IMR-90 (cell line): ENCODE data around the gene ZBTB7B. TPM values are rescaled to one million over a fixed set of nuclear protein-coding genes. Genes with fewer than 3 reads are reported as not detected.

Source experiments
- ATAC-seq: fragments of 200-7000 bp; cut with Tn5 transposase; 2 replicates; pipeline ENCODE4 v1.9.1; 2020; ENCODE audit warnings: low read depth, mild to moderate bottlenecking, moderate library complexity
- BruUV-seq: library from RNA; stranded (reverse); fragments of 400-500 nt; replicated peaks from 2 replicates; lab custom pipeline; 2021; lab: Mats Ljungman, UMichigan
- CTCF ChIA-PET: fragments of 300-600 bp; formaldehyde crosslinking; extraction: SDS; loops from one replicate; lab custom pipeline; 2021; ENCODE audit warnings: antibody characterized with exemption; lab: Yijun Ruan, JAX
- POLR2A ChIA-PET: fragments of 300-600 bp; sonication (Branson Sonifier 250); formaldehyde crosslinking; loops from one replicate; lab custom pipeline; 2022; ENCODE audit warnings: antibody characterized with exemption; ENCODE audit not compliant: unreplicated experiment; lab: Charles Lee
- DNase-seq: peaks from one replicate; pipeline ENCODE4 v3.0.0; 2013
- H2AFZ ChIP-seq: replicated peaks from 2 replicates; pipeline ENCODE3; 2013; ENCODE audit warnings: low read length, mild to moderate bottlenecking; ENCODE audit not compliant: poor library complexity
- H2AK5ac ChIP-seq: 2 replicates; pipeline ENCODE4 v1.6.1; 2013; ENCODE audit warnings: low read depth, low read length, inconsistent platforms
- H2AK9ac ChIP-seq: replicated peaks from 2 replicates; pipeline ENCODE3; 2013; ENCODE audit warnings: mild to moderate bottlenecking, low read depth, low read length, moderate library complexity; ENCODE audit not compliant: poor library complexity
- H2BK120ac ChIP-seq: 2 replicates; pipeline ENCODE4 v1.6.1; 2013; ENCODE audit warnings: low read depth, low read length, inconsistent platforms
- H2BK15ac ChIP-seq: 3 replicates; pipeline ENCODE4 v1.6.1; 2013; ENCODE audit warnings: low read depth, low read length, inconsistent platforms
- H2BK20ac ChIP-seq: 2 replicates; pipeline ENCODE4 v1.6.1; 2013; ENCODE audit warnings: low read depth, mild to moderate bottlenecking, inconsistent platforms, low read length, moderate library complexity
- H2BK5ac ChIP-seq: 2 replicates; pipeline ENCODE4 v1.6.1; 2013; ENCODE audit warnings: mild to moderate bottlenecking, low read depth, low read length, inconsistent platforms; ENCODE audit not compliant: poor library complexity, severe bottlenecking
- H3K14ac ChIP-seq: replicated peaks from 2 replicates; pipeline ENCODE4 v1.6.1; 2013; ENCODE audit warnings: low read depth, low read length, inconsistent platforms
- H3K18ac ChIP-seq: 2 replicates; pipeline ENCODE4 v1.6.1; 2013; ENCODE audit warnings: low read depth, low read length, control low read depth
- H3K23ac ChIP-seq: 2 replicates; pipeline ENCODE4 v1.6.1; 2013; ENCODE audit warnings: low read depth, low read length, inconsistent platforms
- H3K27ac ChIP-seq: 2 replicates; pipeline ENCODE4 v1.5.1; 2013; ENCODE audit warnings: mild to moderate bottlenecking, control low read depth, low read length; ENCODE audit not compliant: insufficient read depth
- H3K27me3 ChIP-seq: 2 replicates; pipeline ENCODE4 v1.6.1; 2013; ENCODE audit warnings: low read length; ENCODE audit not compliant: control insufficient read depth, insufficient read depth
- H3K36me3 ChIP-seq: 2 replicates; pipeline ENCODE4 v1.6.1; 2013; ENCODE audit warnings: low read length, mixed read lengths; ENCODE audit not compliant: control insufficient read depth, insufficient read depth
- H3K4ac ChIP-seq: 2 replicates; pipeline ENCODE4 v1.6.1; 2013; ENCODE audit warnings: low read depth, low read length, inconsistent platforms
- H3K4me1 ChIP-seq: 2 replicates; pipeline ENCODE4 v1.6.1; 2013; ENCODE audit warnings: low read length, mixed read lengths; ENCODE audit not compliant: control insufficient read depth, insufficient read depth
- H3K4me2 ChIP-seq: 2 replicates; pipeline ENCODE4 v1.6.1; 2013; ENCODE audit warnings: low read depth, mild to moderate bottlenecking, control low read depth, low read length, moderate library complexity
- H3K4me3 ChIP-seq: 2 replicates; pipeline ENCODE4 v1.5.1; 2013; ENCODE audit warnings: low read depth, mild to moderate bottlenecking, control low read depth, low read length, moderate library complexity; ENCODE audit not compliant: insufficient read depth
- H3K56ac ChIP-seq: 2 replicates; pipeline ENCODE4 v1.6.1; 2013; ENCODE audit warnings: low read length, inconsistent platforms; ENCODE audit not compliant: insufficient read depth; ENCODE audit errors: extremely low read depth
- H3K79me1 ChIP-seq, 2 experiments: 2 replicates each; pipeline ENCODE4 v1.6.1; 2013; ENCODE audit warnings: low read length in 2 of 2, inconsistent platforms in 1 of 2, low read depth in 1 of 2
- H3K9ac ChIP-seq: 2 replicates; pipeline ENCODE4 v1.6.1; 2013; ENCODE audit warnings: low read depth, low read length, control low read depth
- H3K9me1 ChIP-seq: 2 replicates; pipeline ENCODE4 v1.6.1; 2013; ENCODE audit warnings: low read length, inconsistent platforms; ENCODE audit not compliant: insufficient read depth
- H3K9me3 ChIP-seq: 2 replicates; pipeline ENCODE4 v1.6.1; 2013; ENCODE audit warnings: low read length; ENCODE audit not compliant: control insufficient read depth, insufficient read depth
- H4K20me1 ChIP-seq: 2 replicates; pipeline ENCODE4 v1.6.1; 2013; ENCODE audit warnings: low read length, inconsistent platforms; ENCODE audit not compliant: insufficient read depth
- H4K5ac ChIP-seq: 2 replicates; pipeline ENCODE4 v1.6.1; 2013; ENCODE audit warnings: mild to moderate bottlenecking, low read depth, low read length, control low read depth
- H4K8ac ChIP-seq, 2 experiments: 2 replicates each; pipeline ENCODE4 v1.6.1; 2013; ENCODE audit warnings: low read depth in 2 of 2, low read length in 2 of 2, control low read depth in 1 of 2, inconsistent platforms in 1 of 2
- H4K91ac ChIP-seq: 2 replicates; pipeline ENCODE4 v1.6.1; 2013; ENCODE audit warnings: low read depth, low read length, inconsistent platforms; ENCODE audit not compliant: insufficient read depth
- BHLHE40 ChIP-seq: fragments of 150-350 bp; IDR thresholded peaks from 2 replicates; pipeline ENCODE4 v1.6.1; 2016; ENCODE audit warnings: mild to moderate bottlenecking, low read depth, low read length
- POLR2A ChIP-seq: IDR thresholded peaks from 2 replicates; pipeline ENCODE4 v1.6.1; 2012; ENCODE audit warnings: mild to moderate bottlenecking, low read depth, low read length
- RAD21 ChIP-seq: IDR thresholded peaks from 2 replicates; pipeline ENCODE4 v1.6.1; 2012; ENCODE audit warnings: low read length, improper control_type of control experiment
- SMC3 ChIP-seq: fragments of 150-350 bp; IDR thresholded peaks from 2 replicates; pipeline ENCODE4 v1.6.1; 2016; ENCODE audit warnings: low read depth, mild to moderate bottlenecking, antibody characterized with exemption, low read length, moderate library complexity
- WGBS, 2 experiments: methylation state at CpG; one replicate each; pipeline versions ENCODE4 v1.1.5 to v1.1.7; 2013; ENCODE audit warnings: missing lambda C conversion rate in 2 of 2; ENCODE audit not compliant: insufficient read length in 1 of 2; ENCODE audit errors: extremely low coverage in 2 of 2; 5-methylcytosine and 5-hydroxymethylcytosine counted together
- dilution Hi-C: fragments of 300-500 bp; cut with HindIII; formaldehyde crosslinking; loops from one replicate; pipeline ENCODE4 v1.14.3; 2018; ENCODE audit warnings: low sequenced_read_pairs; ENCODE audit not compliant: unreplicated experiment
- in situ Hi-C: fragments of 300-500 bp; cut with MboI; formaldehyde crosslinking; loops from 3 replicates; pipeline ENCODE4 v1.14.3; 2019; ENCODE audit warnings: low sequenced_read_pairs, inconsistent platforms, mixed read lengths
- intact Hi-C: fragments of 100-400 bp; cut with micrococcal nuclease; formaldehyde crosslinking; loops from 2 replicates; pipeline ENCODE4 v1.10.0; 2022
- polyA plus RNA-seq, 3 experiments: library from polyadenylated mRNA; depleted of rRNA; stranded (reverse); fragments of >200 nt; gene quantifications; 2 replicates each; pipeline ENCODE4 v1.2.3, GENCODE V29; 2012; ENCODE audit warnings: low replicate concordance in 1 of 3
- total RNA-seq: library from RNA; depleted of rRNA; stranded (reverse); fragments of >200 nt; gene quantifications from 2 replicates; pipeline ENCODE4 v1.2.3, GENCODE V29; 2012
- TF ChIP-seq, protein P1 (sequence below): fragments of 150-350 bp; IDR thresholded peaks from 2 replicates; pipeline ENCODE4 v1.6.1; 2017; ENCODE audit warnings: mild to moderate bottlenecking, antibody characterized with exemption, low read length, low read depth
- TF ChIP-seq, protein P2 (sequence below): conservative IDR thresholded peaks from 2 replicates; pipeline ENCODE4 v1.5.1; 2012; ENCODE audit warnings: mild to moderate bottlenecking, low read depth, low read length, improper control_type of control experiment

Gene ZBTB7B
- total and polyA plus RNA-seq, 2 of the 4 experiments (the other 2 are of a cell fraction) = 7.7 to 17.4 TPM

DNA sequence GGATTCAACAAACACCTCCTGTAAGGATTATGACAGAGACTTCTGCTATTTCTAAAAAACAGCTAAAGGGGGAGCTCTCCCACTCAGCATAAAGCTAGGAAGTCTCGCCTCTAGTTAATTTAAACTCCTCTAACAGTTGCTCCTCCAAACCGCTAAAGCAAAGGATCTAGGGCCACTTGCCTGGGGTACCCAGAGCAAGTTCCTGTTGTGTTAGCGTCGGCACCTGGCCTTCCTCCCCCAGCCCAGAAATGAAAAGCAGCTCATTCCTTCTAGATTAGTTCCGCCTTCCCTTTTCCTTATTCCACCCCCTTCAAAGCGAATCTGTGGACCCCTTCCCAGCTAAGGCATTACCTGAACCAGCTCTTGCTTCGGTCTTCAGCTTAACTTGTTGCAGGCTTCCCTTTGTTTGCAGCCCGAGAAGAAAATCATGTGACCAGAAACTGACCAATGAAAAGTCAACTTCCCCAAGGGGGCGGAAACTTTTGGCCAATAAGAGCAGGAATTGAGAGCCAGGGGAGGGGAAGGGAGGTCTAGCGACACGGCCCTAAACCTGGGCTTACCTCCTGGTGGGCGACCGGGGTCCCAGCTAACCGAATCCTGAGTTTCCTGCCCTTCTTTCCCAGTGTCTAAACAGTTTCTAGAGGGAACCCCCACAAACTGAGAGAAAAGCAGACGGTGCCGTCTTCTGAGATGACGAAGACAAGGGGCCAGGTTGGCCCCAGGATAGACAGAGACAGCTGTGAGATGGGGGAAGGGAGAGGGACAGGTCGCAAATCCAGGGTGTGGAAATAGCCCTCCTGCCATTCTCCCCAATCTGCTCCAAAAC is 46.7 kb upstream of the ZBTB7B start, which contains the start of gene PBXIP1:
Gene PBXIP1, minus strand, starts transcription at position 382 of the 826 bp plus-strand sequence. CDS start 2,378 bp downstream, outside the sequence.
- in situ Hi-C loops (loop anchor here (10.0 kb wide), 1 partner anchor 99 kb away; the partner anchor contains the start of gene ADAM15), intact Hi-C loops (loop anchor here (1.0 to 5.0 kb wide), 2 partner anchors 61 to 106 kb away; partner anchors contain the start of gene EFNA4), dilution Hi-C loops (no loop called here)
- peak within 1 kb of the TSS; percentile 71 to 85 for H4K8ac ChIP-seq
- H3K14ac ChIP-seq = peak within 1 kb of the TSS; percentile 20
- peaks cover 9% of the 10 kb centered on the region for H3K9me1 ChIP-seq
- peak within 1 kb of the TSS; percentile 33; the same call in 1 of the 2 replicates for H4K91ac ChIP-seq
- H3K79me1 ChIP-seq = peaks cover 15 to 55% of the 10 kb centered on the region in 2 experiments; a peak in 3 of 4 replicates
- H3K56ac ChIP-seq = peak within 1 kb of the TSS; percentile 45; the same call in 1 of the 2 replicates
- H3K9ac ChIP-seq = peak within 1 kb of the TSS; percentile 81
- peak within 1 kb of the TSS; percentile 73 for H3K4ac ChIP-seq
- 0% methylated on average over 4 of the region's 18 CpGs; no CpG with 5 or more reads in 1 of the 2 experiments for WGBS, 2 experiments
- H3K36me3 ChIP-seq = peaks cover 15% of the 10 kb centered on the region
- no TSS peak for BruUV-seq
- H2BK20ac ChIP-seq = no peak within 1 kb of the TSS
- H4K20me1 ChIP-seq = peaks cover 17% of the 10 kb centered on the region
- H3K18ac ChIP-seq = no peak within 1 kb of the TSS
- peak within 1 kb of the TSS; percentile 35; the same call in 1 of the 2 replicates for H2AK5ac ChIP-seq
- TF ChIP-seq, protein P1, sequence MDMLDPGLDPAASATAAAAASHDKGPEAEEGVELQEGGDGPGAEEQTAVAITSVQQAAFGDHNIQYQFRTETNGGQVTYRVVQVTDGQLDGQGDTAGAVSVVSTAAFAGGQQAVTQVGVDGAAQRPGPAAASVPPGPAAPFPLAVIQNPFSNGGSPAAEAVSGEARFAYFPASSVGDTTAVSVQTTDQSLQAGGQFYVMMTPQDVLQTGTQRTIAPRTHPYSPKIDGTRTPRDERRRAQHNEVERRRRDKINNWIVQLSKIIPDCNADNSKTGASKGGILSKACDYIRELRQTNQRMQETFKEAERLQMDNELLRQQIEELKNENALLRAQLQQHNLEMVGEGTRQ = peak; percentile 82
- TF ChIP-seq RAD21 (peak; percentile 42), BHLHE40 (no peak), POLR2A (peak; percentile 37; the same call in 1 of the 2 replicates), SMC3 (no peak; the same call in 1 of the 2 replicates)
- TF ChIP-seq, protein P2, sequence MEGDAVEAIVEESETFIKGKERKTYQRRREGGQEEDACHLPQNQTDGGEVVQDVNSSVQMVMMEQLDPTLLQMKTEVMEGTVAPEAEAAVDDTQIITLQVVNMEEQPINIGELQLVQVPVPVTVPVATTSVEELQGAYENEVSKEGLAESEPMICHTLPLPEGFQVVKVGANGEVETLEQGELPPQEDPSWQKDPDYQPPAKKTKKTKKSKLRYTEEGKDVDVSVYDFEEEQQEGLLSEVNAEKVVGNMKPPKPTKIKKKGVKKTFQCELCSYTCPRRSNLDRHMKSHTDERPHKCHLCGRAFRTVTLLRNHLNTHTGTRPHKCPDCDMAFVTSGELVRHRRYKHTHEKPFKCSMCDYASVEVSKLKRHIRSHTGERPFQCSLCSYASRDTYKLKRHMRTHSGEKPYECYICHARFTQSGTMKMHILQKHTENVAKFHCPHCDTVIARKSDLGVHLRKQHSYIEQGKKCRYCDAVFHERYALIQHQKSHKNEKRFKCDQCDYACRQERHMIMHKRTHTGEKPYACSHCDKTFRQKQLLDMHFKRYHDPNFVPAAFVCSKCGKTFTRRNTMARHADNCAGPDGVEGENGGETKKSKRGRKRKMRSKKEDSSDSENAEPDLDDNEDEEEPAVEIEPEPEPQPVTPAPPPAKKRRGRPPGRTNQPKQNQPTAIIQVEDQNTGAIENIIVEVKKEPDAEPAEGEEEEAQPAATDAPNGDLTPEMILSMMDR = peak; percentile 48
- H3K9me3 ChIP-seq = no peaks in the 10 kb centered on the region
- peak within 1 kb of the TSS; percentile 26 for H3K23ac ChIP-seq
- peaks cover 15% of the 10 kb centered on the region for H3K4me1 ChIP-seq
- H2BK15ac ChIP-seq = no peak within 1 kb of the TSS; the same call in 2 of the 3 replicates
- POLR2A ChIA-PET = interaction anchor here (0.8 to 1.2 kb wide), 5 partner anchors 14 to 103 kb away, joined by 3 to 7 read pairs (median 4); partner anchors contain the start of gene PMVK
- H2BK120ac ChIP-seq = no peak within 1 kb of the TSS
- peak; percentile 84 for ATAC-seq
- H3K4me2 ChIP-seq = peak within 1 kb of the TSS; percentile 92
- peak within 1 kb of the TSS; percentile 72 for H3K27ac ChIP-seq
- H3K4me3 ChIP-seq = peak within 1 kb of the TSS; percentile 59
- peak within 1 kb of the TSS; percentile 86 for H2AFZ ChIP-seq
- DNase-seq = peak; percentile 87
- peak within 1 kb of the TSS; percentile 10 for H2BK5ac ChIP-seq
- CTCF ChIA-PET = interaction anchor here (0.7 to 1.5 kb wide), 8 partner anchors 8 to 409 kb away, joined by 3 to 7 read pairs (median 3); partner anchors contain the start of genes KRTCAP2 and PMVK
- H2AK9ac ChIP-seq = peak within 1 kb of the TSS; percentile 81
- peak within 1 kb of the TSS; percentile 70 for H4K5ac ChIP-seq
- H3K27me3 ChIP-seq = no peaks in the 10 kb centered on the region
